Measurements from ENCODE around the gene CAPZB.

The CAPZB gene

GRCh38 chr1:19381261-19381660 is 104.1 kb downstream of the CAPZB start:
- DNase-seq: no peak

GRCh38 chr1:19377812-19378718 is 107.3 kb downstream of the CAPZB start:
- no peak for DNase-seq

- no peak for DNase-seq
Observed at GRCh38 chr1:19376428-19377372, 108.6 kb downstream of the CAPZB start.

GRCh38 chr1:19375631-19376400 is 109.5 kb downstream of the CAPZB start:
- no peak for DNase-seq

- DNase-seq: no peak
Observed at GRCh38 chr1:19374926-19375325, 110.4 kb downstream of the CAPZB start.

GRCh38 chr1:19374083-19374801 is 111.1 kb downstream of the CAPZB start:
- no peak for DNase-seq

GRCh38 chr1:19373211-19374082 is 111.9 kb downstream of the CAPZB start:
- no peak for DNase-seq

GRCh38 chr1:19372602-19373001 is 112.7 kb downstream of the CAPZB start:
- DNase-seq: no peak

GRCh38 chr1:19372136-19372514 is 113.2 kb downstream of the CAPZB start:
- DNase-seq: no peak

- no peak for DNase-seq
Observed at GRCh38 chr1:19371226-19372135, 113.9 kb downstream of the CAPZB start.

GRCh38 chr1:19370453-19371170 is 114.7 kb downstream of the CAPZB start:
- no peak for DNase-seq

- DNase-seq: no peak
Observed at GRCh38 chr1:19369396-19370090, 115.8 kb downstream of the CAPZB start.

GRCh38 chr1:19368964-19369363 is 116.4 kb downstream of the CAPZB start:
- DNase-seq: no peak

- DNase-seq: no peak
Observed at GRCh38 chr1:19368050-19368449, 117.3 kb downstream of the CAPZB start.

- DNase-seq: no peak
Observed at GRCh38 chr1:19367584-19368041, 117.7 kb downstream of the CAPZB start.

GRCh38 chr1:19366599-19367536 is 118.5 kb downstream of the CAPZB start:
- no peak for DNase-seq

- no peak for DNase-seq
Observed at GRCh38 chr1:19365721-19366120, 119.6 kb downstream of the CAPZB start.

All from activated gamma-delta T cell treated with Interleukin-2 at 50 U/mL for 16 hours (primary cell).